Hematopoietic multipotent progenitor cell treated with erythropoietin and hydrocortisone succinate and interleukin-3 and kit ligand, for 15 days (in vitro differentiated cells): ENCODE data around the gene STK36.

Experiments
- DNase-seq: peaks from one replicate; pipeline ENCODE4 v3.0.0-alpha.2; 2015; ENCODE audit warnings: low spot score

Gene STK36

DNA sequence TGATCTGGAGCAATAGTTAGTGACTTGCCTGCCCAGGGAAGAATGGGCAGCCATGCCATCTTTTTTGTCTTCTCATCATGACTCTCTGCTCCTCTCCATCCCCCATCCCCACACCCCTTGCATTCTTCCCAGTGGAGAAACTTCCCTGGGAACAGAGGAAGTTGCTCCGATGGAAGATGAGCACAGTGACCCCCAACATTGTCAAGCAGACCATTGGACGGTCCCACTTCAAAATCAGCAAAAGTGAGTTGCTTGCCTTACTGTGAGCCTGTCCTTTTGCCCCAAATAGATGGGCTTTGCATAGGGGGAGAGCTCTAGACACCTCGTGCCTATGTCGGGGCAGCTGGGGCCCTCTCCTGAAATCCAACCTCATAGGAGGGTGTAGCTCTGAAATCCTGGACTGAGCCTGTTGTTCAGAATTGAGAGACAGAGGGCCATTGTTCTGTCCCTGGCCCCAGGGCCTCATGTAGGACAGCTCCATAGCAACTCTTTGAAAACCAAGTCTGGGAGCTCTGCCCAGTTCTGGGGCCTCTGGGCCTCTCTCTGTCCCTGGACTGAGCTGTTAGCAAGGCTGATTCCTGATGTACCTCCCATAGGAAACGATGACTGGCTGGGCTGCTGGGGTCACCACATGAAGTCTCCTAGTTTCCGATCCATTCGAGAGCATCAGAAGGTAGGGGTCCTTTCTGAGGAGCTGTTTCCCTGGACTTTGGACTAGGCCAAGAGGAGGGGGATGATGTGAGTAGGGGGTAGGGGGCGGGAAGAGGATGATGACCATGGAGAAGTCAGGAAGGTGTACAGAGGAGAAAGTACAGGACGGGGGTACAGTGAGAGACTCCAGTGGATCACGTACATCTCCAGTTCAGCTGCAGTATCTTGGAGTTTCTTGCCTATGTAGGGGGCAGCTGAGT, 73.9 kb downstream of the STK36 start:
- DNase-seq: no peak

- no peak for DNase-seq
Observed at GRCh38 chr2:218746470-218746795, 74.5 kb downstream of the STK36 start.

- DNase-seq: no peak
Observed at GRCh38 chr2:218746960-218747359, 75.1 kb downstream of the STK36 start.

GRCh38 chr2:218748741-218749441, 77.0 kb downstream of the STK36 start:
- DNase-seq: no peak
